ENCODE results near the gene CCSER1.
"Not testable (repeated sequence)": the region's sequence is repeated elsewhere in the genome, so short reads cannot be mapped to it uniquely, and the experiment has no call there.

CCSER1 gene

GRCh38 chr4:90689739-90690138 is 562.5 kb downstream of the CCSER1 start:
- no peak for DNase-seq (ENCODE audit: low read depth in 2 of 2)

- DNase-seq (ENCODE audit: low read depth in 2 of 2): no peak
These were observed 568.2 kb downstream of the CCSER1 start for GRCh38 chr4:90695411-90695810.

GRCh38 chr4:90705501-90705900 is 578.3 kb downstream of the CCSER1 start:
- not testable (repeated sequence) for DNase-seq (ENCODE audit: low read depth in 2 of 2)

GRCh38 chr4:90715242-90715641 is 588.0 kb downstream of the CCSER1 start:
- DNase-seq (ENCODE audit: low read depth in 2 of 2): no peak

GRCh38 chr4:90718931-90719330 is 591.7 kb downstream of the CCSER1 start:
- DNase-seq (ENCODE audit: low read depth in 2 of 2): no peak

- no peak for DNase-seq (ENCODE audit: low read depth in 2 of 2)
These were observed 600.7 kb downstream of the CCSER1 start for GRCh38 chr4:90727938-90728337.

- no peak for DNase-seq (ENCODE audit: low read depth in 2 of 2)
These were observed 603.6 kb downstream of the CCSER1 start for GRCh38 chr4:90730752-90731151.

- DNase-seq (ENCODE audit: low read depth in 2 of 2): no peak
These were observed 606.0 kb downstream of the CCSER1 start for GRCh38 chr4:90733211-90733610.

GRCh38 chr4:90745176-90745575 is 618.0 kb downstream of the CCSER1 start:
- DNase-seq (ENCODE audit: low read depth in 2 of 2): no peak

GRCh38 chr4:90753068-90753467 is 625.9 kb downstream of the CCSER1 start:
- no peak for DNase-seq (ENCODE audit: low read depth in 2 of 2)

GRCh38 chr4:90757534-90758060 is 630.4 kb downstream of the CCSER1 start:
- no peak for DNase-seq (ENCODE audit: low read depth in 2 of 2)

- no peak for DNase-seq (ENCODE audit: low read depth in 2 of 2)
These were observed 632.9 kb downstream of the CCSER1 start for GRCh38 chr4:90760059-90760458.

- DNase-seq (ENCODE audit: low read depth in 2 of 2): no peak
These were observed 639.6 kb downstream of the CCSER1 start for GRCh38 chr4:90766837-90767236.

- DNase-seq (ENCODE audit: low read depth in 2 of 2): no peak
These were observed 642.1 kb downstream of the CCSER1 start for GRCh38 chr4:90769251-90769650.

- no peak for DNase-seq (ENCODE audit: low read depth in 2 of 2)
These were observed 653.0 kb downstream of the CCSER1 start for GRCh38 chr4:90780193-90780592.

- no peak for DNase-seq (ENCODE audit: low read depth in 2 of 2)
These were observed 659.4 kb downstream of the CCSER1 start for GRCh38 chr4:90786602-90787001.

- no peak for DNase-seq (ENCODE audit: low read depth in 2 of 2)
These were observed 665.5 kb downstream of the CCSER1 start for GRCh38 chr4:90792696-90793095.

- DNase-seq (ENCODE audit: low read depth in 2 of 2): no peak
These were observed 671.8 kb downstream of the CCSER1 start for GRCh38 chr4:90798948-90799347.

- no peak for DNase-seq (ENCODE audit: low read depth in 2 of 2)
These were observed 672.7 kb downstream of the CCSER1 start for GRCh38 chr4:90799895-90800294.

- DNase-seq (ENCODE audit: low read depth in 2 of 2): no peak
These were observed 688.4 kb downstream of the CCSER1 start for GRCh38 chr4:90815569-90815968.

- no peak for DNase-seq (ENCODE audit: low read depth in 2 of 2)
These were observed 689.6 kb downstream of the CCSER1 start for GRCh38 chr4:90816754-90817153.

GRCh38 chr4:90824266-90825150 is 697.3 kb downstream of the CCSER1 start:
- DNase-seq (ENCODE audit: low read depth in 2 of 2): no peak

- no peak for DNase-seq (ENCODE audit: low read depth in 2 of 2)
These were observed 698.7 kb downstream of the CCSER1 start for GRCh38 chr4:90825849-90826248.

Measured in stimulated activated CD8-positive, alpha-beta memory T cell treated with anti-CD3 and anti-CD28 coated beads, Interleukin-7, amount 100 ng/mL, for 4 hours (primary cell).